NCI-H345 treated with DMSO at 0.1 percent for 48 hours (cell line): ENCODE measurements around the gene GTF2H1.
"Not testable (repeated sequence)": the region's sequence is repeated elsewhere in the genome, so short reads cannot be mapped to it uniquely, and the experiment has no call there.

Experiments used
- DNase-seq: peaks from one replicate; lab custom pipeline; 2025; ENCODE audit not compliant: unreplicated experiment; lab: John Stamatoyannopoulos, UW

GTF2H1 gene

DNA sequence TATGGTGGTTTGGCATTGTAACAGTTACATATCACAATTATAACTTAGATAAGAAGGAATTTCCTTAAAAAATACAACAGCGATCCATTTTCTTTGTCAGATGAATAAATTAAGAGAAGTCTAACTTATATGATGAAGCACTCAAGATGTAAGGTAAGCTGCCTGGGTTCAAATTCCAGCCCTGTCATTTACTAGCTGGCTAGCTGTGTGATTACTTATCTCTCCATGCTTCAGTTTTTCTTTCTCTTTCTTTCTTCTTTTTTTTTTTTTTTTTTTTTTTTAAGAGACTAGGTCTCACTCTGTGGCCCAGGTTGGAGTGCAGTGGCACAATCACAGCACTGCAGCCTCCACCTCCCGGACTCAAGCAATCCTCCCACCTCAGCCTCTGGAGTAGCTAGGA is 49.8 kb downstream of the GTF2H1 start:
- DNase-seq = no peak

- no peak for DNase-seq
These were observed 52.6 kb downstream of the GTF2H1 start for GRCh38 chr11:18374956-18375355.

- no peak for DNase-seq
These were observed 53.6 kb downstream of the GTF2H1 start for GRCh38 chr11:18375941-18376340.

- DNase-seq = no peak
These were observed 56.8 kb downstream of the GTF2H1 start for GRCh38 chr11:18379201-18379600.

DNA sequence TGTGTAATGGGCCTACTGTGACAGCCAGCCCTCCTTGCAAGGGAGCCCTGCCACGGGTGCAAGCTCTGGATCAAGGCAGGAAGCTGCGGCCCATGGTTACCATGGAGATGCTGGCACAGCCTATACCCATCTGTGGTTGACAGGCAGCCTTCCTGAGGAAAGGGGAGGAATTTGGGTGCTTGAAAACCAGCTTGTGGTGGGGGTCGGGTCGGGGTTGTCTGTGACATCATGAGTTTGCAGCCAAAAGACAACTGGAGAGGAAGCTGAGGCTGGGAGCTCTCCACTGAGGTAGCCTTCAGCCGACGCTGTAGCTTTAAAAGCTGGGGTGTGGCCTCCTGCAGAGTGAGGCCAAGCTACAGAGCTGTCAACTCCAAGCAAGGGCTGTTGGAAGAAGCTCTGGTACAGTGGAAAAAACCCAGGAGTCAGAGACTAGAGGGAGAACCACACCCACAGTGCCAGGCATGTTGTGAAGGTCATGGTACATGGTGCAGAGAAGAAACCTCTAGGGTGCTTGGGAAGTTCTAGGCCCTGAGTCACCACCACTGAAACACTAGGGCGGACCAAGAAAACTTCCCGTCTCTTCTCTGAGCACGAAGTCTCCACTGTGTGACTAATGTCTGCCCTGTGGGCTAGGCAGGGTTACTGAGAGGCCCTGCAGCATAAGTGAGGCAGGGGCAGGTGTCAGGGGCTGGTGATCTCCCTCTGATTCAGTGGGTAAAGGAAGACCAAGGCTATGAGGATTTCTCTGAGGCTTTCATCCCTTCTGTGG is 61.2 kb downstream of the GTF2H1 start:
- DNase-seq = no peak

- no peak for DNase-seq
These were observed 61.8 kb downstream of the GTF2H1 start for GRCh38 chr11:18384157-18384641.

- no peak for DNase-seq
These were observed 67.7 kb downstream of the GTF2H1 start for GRCh38 chr11:18390088-18390487.

GRCh38 chr11:18392434-18393321 is 70.3 kb downstream of the GTF2H1 start:
- no peak for DNase-seq

DNA sequence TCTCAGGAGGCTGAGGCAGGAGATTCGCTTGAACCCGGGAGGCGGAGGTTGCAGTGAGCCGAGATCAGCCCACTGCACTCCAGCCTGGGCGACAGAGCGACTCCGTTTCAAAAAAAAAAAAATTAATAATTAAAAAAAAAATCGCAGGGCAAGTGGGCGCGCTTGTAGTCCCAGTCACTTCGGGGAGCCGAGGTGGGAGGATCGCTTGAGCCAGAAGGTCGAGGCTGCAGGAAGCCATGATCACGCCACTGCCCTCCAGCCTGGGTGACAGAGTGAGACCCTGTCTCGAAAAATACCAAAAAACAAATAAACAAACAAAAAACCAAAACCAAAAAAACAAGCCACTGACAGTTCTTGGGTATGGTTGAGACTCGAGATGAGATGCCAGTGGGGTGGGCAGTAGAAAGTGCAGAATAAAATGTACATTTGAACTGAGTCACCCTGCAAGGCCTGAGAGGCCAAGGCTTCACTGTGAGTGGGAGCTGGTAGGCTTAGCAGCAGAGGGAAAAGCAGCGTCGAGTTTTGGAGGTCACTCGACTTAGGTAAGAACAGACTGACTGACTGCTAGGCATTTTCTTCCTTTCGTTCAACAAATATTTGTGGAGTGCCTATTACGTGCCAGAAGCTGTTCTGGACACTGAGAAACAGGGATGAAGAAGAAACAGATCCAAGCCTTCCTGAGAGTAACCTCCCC is 71.4 kb downstream of the GTF2H1 start:
- no peak for DNase-seq

DNA sequence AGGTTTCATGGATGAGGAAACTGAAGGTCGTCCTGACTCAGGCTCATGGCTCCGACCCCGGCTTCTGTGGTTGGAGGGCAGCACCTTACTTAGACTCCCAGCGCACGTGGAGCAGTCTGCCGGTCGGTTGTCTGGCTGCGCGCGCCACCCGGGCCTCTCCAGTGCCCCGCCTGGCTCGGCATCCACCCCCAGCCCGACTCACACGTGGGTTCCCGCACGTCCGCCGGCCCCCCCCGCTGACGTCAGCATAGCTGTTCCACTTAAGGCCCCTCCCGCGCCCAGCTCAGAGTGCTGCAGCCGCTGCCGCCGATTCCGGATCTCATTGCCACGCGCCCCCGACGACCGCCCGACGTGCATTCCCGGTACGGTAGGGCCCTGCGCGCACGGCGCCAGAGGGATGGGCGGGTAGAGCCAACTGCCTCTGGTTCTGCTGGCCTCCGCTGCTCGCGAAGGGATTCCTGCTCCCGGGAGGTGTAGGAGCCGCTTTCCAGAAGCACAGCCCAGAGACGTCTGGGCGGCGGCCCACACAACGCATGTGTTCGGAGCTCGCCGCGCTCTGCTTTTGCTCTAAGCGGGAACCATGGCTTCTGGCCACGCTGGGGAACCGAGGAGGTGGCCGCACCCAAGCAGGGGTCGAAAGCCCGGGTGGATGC is 72.0 kb downstream of the GTF2H1 start, which contains the start of gene LDHA:
TSS of gene LDHA (plus strand) at position 289 of the 653 bp plus-strand sequence. CDS start 2,280 bp downstream, outside the sequence.
- peak; percentile 80 for DNase-seq

DNA sequence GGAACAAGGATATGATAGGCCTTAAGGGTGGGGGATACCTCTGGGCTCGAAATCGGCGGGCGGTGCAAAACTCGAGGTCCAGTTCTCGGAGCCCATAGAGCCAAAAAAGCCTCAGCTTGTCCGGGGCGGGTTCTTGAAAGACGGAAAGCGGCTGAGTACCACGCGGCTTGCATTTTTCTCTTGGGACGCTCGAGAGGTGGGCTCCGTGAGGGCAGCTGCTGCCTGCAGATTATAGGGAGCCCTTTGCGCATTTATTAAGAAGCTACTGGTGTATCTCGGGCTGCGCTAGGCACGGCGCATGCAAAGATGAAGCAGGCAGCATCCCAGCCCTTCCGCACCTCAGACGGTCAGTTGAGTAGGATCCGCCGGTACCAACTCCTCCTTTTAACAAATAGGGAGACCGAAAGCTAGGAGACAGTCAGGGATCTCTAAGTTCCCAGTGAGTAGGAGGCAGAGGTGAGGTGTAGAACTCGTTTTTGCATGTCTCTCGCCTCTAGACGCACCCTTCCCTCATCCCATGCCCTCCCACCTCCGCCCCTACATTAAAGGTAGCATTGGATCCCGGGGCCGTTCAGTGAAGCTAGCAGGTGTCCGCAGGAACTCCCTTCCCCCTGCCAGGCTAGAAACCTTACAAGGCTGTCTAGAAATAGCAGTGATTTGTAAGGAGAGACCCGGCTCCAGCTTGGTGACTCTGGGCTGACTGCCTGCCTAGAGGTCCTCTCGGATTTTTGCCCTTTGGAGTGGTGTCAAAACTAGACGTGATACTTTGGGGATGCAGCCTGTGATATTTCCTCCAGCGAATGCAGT is 72.8 kb downstream of the GTF2H1 start:
- peak; percentile 8 for DNase-seq

- peak; percentile 96 for DNase-seq
These were observed 73.6 kb downstream of the GTF2H1 start for GRCh38 chr11:18395735-18396504.

GRCh38 chr11:18397921-18398320 is 75.6 kb downstream of the GTF2H1 start:
- DNase-seq = no peak

GRCh38 chr11:18401077-18401476 is 78.7 kb downstream of the GTF2H1 start:
- not testable (repeated sequence) for DNase-seq

DNA sequence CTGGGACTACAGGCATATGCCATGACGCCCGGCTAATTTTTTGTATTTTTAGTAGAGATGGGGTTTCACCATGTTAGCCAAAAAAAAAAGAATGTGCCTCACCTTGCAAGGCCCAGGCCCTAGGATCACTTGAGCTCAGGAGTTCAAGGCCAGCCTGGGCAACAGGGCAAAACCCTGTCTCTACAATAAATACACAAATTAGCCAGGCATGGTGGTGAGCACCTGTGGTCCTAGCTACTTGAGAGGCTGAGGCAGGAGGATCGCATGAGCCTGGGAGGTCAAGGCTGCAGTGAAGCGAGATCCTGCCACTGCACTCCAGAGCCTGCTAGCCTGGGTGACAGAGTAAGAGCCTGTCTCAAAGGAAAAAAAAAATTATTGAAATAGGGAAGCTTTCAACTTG is 81.7 kb downstream of the GTF2H1 start:
- no peak for DNase-seq

DNA sequence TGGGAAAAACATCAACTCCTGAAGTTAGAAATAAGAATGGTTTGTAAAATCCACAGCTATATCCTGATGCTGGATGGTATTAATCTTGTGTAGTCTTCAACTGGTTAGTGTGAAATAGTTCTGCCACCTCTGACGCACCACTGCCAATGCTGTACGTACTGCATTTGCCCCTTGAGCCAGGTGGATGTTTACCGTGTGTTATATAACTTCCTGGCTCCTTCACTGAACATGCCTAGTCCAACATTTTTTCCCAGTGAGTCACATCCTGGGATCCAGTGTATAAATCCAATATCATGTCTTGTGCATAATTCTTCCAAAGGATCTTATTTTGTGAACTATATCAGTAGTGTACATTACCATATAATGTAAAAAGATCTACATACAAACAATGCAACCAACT is 85.0 kb downstream of the GTF2H1 start:
- not testable (repeated sequence) for DNase-seq

GRCh38 chr11:18408558-18409291 is 86.4 kb downstream of the GTF2H1 start:
- DNase-seq = no peak

DNA sequence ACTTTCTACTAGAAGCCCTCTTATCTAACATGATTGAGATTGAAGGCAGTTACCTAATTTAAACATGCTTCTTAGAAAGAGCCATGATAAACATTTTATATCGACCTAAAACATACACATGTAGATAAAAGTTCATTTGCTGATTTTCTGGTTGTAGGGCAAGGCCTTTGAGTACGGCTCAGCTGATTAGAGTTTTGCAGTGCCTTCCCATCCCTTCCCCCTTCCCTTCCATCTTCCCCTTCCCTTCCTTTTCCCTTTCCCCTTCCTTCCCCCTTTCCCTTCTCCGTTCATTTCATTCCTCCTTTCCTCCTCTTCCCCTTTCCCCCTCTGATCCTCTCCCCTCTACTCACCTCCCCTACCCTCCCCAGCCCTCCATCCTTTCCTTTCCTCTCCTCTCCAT is 94.1 kb downstream of the GTF2H1 start:
- DNase-seq = no peak
